Lower lobe of right lung (tissue), 2 donors: Measurements from ENCODE around the gene NPAS1. TPM values are rescaled to one million over a fixed set of nuclear protein-coding genes. Genes with fewer than 3 reads are reported as not detected.

Experiments
- ATAC-seq, 2 donors: fragments of 200-7000 bp; cut with Tn5 transposase; one replicate each; pipeline ENCODE4 v1.9.1; 2020 to 2022; ENCODE audit warnings: mild to moderate bottlenecking in 2 of 2, moderate library complexity in 2 of 2
- DNase-seq: peaks from one replicate; pipeline ENCODE4 v3.0.0-alpha.2; 2020
- H3K27ac ChIP-seq: fragments of 200-600 bp; one replicate; pipeline ENCODE4 v1.8.0; 2022
- H3K27me3 ChIP-seq: fragments of 200-600 bp; one replicate; pipeline ENCODE4 v1.8.0; 2022; ENCODE audit warnings: low read depth
- H3K36me3 ChIP-seq: fragments of 200-600 bp; one replicate; pipeline ENCODE4 v1.8.0; 2022; ENCODE audit warnings: mild to moderate bottlenecking
- H3K4me1 ChIP-seq: fragments of 200-600 bp; one replicate; pipeline ENCODE4 v1.8.0; 2022
- H3K4me3 ChIP-seq: fragments of 200-600 bp; one replicate; pipeline ENCODE4 v1.8.0; 2022; ENCODE audit warnings: mild to moderate bottlenecking
- H3K9me3 ChIP-seq: fragments of 200-600 bp; one replicate; pipeline ENCODE4 v1.8.0; 2022
- CTCF ChIP-seq: fragments of 200-600 bp; IDR thresholded peaks from one replicate; pipeline ENCODE4 v1.8.0; 2022; ENCODE audit warnings: antibody characterized with exemption, mild to moderate bottlenecking
- intact Hi-C: fragments of 100-400 bp; cut with DNase I; formaldehyde crosslinking; loops from one replicate; pipeline ENCODE4 v1.11.0; 2022
- total RNA-seq: library from RNA; stranded (reverse); fragmentation: NEBNext Ultra II Directional; extraction: Animal tissue kit (Norgen Biotek cat#: 25700); gene quantifications from one replicate; pipeline ENCODE4 v1.2.1, GENCODE V29; 2021
- donor health status: DM: no; HTN: yes; CAD: no; lungs with severe emphysema.

NPAS1 gene
- total RNA-seq, 1 donor from 2014 or later, result 1.8 TPM

GRCh38 chr19:47070756-47071155 is 51.1 kb downstream of the NPAS1 start:
- Histone ChIP-seq H3K27ac (no peak overlapping the region), H3K4me3 (no peak overlapping the region), H3K9me3 (no peaks in the 10 kb centered on the region), H3K36me3 (peaks cover 97% of the 10 kb centered on the region), H3K27me3 (no peaks in the 10 kb centered on the region), H3K4me1 (peaks cover 4% of the 10 kb centered on the region)
- DNase-seq (no peak), ATAC-seq (no peak)
- intact Hi-C loops, result loop anchor here (10.0 kb wide), 1 partner anchor 54 kb away; no protein-coding TSS in a partner anchor
- TF ChIP-seq CTCF, result no peak

- peaks cover 4% of the 10 kb centered on the region for H3K4me1 ChIP-seq
- H3K36me3 ChIP-seq, result peaks cover 97% of the 10 kb centered on the region
- TF ChIP-seq CTCF, result no peak
- ATAC-seq (no peak), DNase-seq (no peak)
- no peaks in the 10 kb centered on the region for H3K9me3 ChIP-seq
- intact Hi-C loops, result loop anchor here (10.0 kb wide), 1 partner anchor 53 kb away; no protein-coding TSS in a partner anchor
- no peak overlapping the region for H3K4me3 ChIP-seq
- no peaks in the 10 kb centered on the region for H3K27me3 ChIP-seq
- no peak overlapping the region for H3K27ac ChIP-seq
Observed at GRCh38 chr19:47071731-47072130, 52.1 kb downstream of the NPAS1 start.

- DNase-seq, result no peak
- Histone ChIP-seq H3K36me3 (peaks cover 97% of the 10 kb centered on the region), H3K4me3 (no peak overlapping the region), H3K27me3 (no peaks in the 10 kb centered on the region), H3K4me1 (peaks cover 4% of the 10 kb centered on the region), H3K27ac (no peak overlapping the region), H3K9me3 (no peaks in the 10 kb centered on the region)
- TF ChIP-seq CTCF, result no peak
- no peak for ATAC-seq
- intact Hi-C loops, result loop anchor here (10.0 kb wide), 1 partner anchor 52 kb away; no protein-coding TSS in a partner anchor
Observed at GRCh38 chr19:47072323-47072722, 52.7 kb downstream of the NPAS1 start.

GRCh38 chr19:47073574-47073973 is 53.9 kb downstream of the NPAS1 start:
- H3K4me3 ChIP-seq, result no peak overlapping the region
- intact Hi-C loops, result loop anchor here (10.0 kb wide), 1 partner anchor 51 kb away; no protein-coding TSS in a partner anchor
- H3K4me1 ChIP-seq, result peaks cover 4% of the 10 kb centered on the region
- H3K9me3 ChIP-seq, result no peaks in the 10 kb centered on the region
- H3K27ac ChIP-seq, result no peak overlapping the region
- no peak for TF ChIP-seq CTCF
- peaks cover 97% of the 10 kb centered on the region for H3K36me3 ChIP-seq
- no peaks in the 10 kb centered on the region for H3K27me3 ChIP-seq
- ATAC-seq, result no peak
- DNase-seq, result no peak

- no peak overlapping the region for H3K4me3 ChIP-seq
- DNase-seq, result no peak
- H3K4me1 ChIP-seq, result peaks cover 4% of the 10 kb centered on the region
- H3K27me3 ChIP-seq, result no peaks in the 10 kb centered on the region
- H3K27ac ChIP-seq, result no peak overlapping the region
- ATAC-seq, result no peak
- H3K36me3 ChIP-seq, result peaks cover 92% of the 10 kb centered on the region
- no peak for TF ChIP-seq CTCF
- no peaks in the 10 kb centered on the region for H3K9me3 ChIP-seq
- intact Hi-C loops, result loop anchor here (10.0 kb wide), 1 partner anchor 50 kb away; no protein-coding TSS in a partner anchor
Observed at GRCh38 chr19:47074621-47075020, 55.0 kb downstream of the NPAS1 start.
